ENCODE measurements around the gene BRD4.
"Not testable (repeated sequence)": the region's sequence is repeated elsewhere in the genome, so short reads cannot be mapped to it uniquely, and the experiment has no call there.

The BRD4 gene

DNA sequence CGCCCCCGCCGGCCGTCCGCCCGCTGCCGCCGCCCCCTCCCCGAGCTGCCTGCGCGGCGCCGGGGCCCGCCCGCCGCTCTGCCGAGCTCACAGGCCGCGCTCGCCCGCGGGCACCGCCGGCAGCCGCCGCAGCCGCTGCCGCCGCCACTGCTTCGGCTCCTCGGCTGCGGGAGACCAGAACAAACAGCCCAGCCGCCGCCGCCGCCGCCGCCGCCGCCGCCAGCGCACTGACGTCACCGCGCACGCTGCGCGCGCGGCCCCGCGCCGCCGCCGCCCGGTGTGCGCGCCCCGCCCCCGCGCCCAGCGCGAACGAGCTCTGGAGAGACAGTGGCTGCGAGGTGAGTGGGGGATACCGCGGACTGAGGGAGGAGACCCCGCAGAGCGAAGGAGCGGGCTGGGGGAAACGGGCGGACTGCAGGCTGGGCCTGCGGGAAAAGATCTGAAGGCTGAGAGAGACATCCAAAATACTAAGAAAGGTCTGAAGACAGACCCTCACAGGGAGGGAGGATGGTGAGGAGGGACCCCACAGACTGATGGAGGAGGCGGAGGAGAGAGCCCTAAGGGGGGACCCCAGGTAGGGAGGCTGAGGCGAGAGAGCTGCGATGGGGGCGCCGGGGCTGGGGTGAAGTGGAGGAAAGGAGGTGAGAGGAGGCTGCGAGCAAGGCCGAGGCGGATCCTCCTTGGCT, at the start of gene BRD4:
Gene BRD4, minus strand, starts transcription at position 229 of the 686 bp plus-strand sequence. CDS start 59,440 bp downstream, outside the sequence.
- DNase-seq (ENCODE audit: low read depth, low spot score) = peak; percentile 92

DNA sequence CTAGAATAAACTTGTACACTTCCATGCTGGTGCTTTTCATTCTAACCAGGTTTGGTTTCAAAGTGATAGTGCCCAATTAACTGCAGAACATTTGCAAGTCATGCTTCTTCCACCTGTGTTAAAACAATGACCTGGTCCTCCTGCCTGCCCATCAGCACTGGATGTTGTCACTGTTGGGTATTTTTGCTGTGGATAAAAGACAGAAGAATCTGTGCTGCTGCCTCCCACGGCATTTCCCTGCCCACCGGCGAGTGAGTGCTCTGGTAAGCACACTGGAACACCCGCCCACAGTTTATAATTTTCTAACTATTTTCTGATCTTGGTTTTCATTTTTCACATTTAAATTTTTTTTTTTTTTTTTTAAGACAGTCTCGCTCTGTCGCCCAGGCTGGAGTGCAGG, 49.5 kb upstream of the BRD4 start:
- no peak for DNase-seq (ENCODE audit: low read depth, low spot score)

DNA sequence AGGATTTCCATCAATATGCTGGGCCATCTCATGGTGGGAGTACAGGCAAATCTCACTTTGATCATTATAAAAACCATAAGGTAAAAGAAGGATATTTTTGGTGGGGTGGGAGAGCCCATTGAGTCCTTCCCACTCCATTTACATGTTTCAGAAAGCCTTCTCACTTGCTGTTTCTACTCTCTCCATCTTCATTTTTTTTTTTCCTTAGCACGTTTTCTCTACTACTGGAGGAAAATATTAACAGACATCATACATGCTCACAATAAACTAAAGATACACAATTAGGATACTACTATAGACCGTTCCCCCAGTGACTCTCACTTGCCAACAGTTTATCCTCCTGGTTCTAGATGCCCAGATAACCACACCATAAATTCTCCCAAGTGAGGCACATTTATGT, 49.1 kb upstream of the BRD4 start:
- no peak for DNase-seq (ENCODE audit: low read depth, low spot score)

DNA sequence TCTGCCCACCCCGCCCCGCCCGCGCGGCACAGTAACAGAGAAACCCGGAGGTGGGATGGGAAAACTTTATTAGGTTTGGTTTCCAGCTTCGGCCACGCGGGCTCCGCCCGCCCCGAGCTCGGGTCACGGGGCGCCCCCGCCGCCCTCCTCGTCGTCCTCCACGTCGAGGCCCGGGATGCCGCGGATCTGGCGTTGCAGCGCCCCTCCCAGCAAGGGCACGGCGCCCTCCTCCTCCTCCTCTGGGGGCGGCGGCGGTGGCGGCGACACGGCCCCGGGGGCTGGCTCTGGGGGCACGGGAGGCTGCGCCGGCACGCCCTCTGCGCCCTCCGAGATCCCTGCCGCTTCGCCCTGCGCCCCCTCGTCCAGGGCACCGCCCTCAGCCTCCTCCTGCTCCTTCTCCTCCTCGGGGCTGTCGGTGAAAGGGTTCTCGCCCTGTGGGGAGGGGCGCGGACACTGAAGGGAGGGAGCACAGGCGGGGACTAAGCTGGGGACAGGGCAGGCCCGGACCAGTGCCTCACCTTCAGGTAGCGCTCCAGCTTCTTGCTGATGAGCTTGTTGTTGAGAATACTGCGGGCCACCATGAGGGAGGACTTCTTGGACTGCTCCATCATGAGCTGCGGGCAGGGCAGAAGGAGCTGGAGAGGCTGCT, 47.8 kb upstream of the BRD4 start:
- peak; percentile 74 for DNase-seq (ENCODE audit: low read depth, low spot score)

DNA sequence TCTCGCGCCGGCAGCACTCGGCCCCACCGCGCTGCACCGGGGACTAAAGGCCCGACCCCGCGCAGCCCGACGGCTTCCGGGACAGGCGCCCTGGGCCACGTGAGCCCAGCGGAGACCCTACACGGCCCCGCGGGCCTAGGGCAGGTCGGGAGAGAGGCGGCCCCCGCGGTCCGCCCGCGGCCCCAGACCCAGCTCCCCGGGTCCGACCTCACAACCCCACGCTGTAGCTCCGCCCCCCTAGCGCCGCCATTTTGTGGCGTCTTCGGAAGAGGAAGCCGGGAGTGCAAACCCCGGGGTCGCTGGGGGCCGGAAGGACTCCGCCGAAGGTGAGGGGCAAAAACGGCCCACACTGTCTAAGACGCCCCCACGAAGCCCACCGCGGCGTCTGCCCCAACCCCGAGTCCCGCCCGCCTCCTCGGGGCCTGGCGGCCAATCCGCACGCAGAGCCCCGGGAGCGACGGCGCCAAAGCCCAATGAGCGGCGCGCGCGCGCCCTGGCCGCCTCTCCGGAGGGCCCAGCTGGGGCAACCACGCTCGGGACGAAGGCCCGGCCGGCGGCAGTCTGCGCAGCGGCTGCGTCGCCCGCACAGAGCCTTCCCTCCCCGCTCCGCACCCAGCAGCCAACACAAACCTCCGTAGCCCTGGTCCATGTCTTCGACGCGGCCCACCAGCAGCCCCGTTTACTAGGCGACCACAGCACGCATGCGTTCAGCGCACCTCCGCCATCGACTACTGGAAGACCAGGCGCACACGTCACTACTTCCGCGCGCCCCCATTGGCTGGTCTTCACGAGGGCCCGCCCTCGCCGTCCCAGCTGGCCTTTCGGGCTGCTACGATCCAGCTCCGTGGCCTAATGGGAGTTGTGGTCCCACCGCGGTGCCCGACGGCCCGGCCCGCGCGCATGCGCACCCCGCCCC, 47.0 kb upstream of the BRD4 start, which contains the start of gene AKAP8:
Gene AKAP8, minus strand, starts transcription at position 705 of the 916 bp plus-strand sequence. Its CDS starts 56 bp downstream, at position 649.
- DNase-seq (ENCODE audit: low read depth, low spot score) = peak; percentile 100

DNA sequence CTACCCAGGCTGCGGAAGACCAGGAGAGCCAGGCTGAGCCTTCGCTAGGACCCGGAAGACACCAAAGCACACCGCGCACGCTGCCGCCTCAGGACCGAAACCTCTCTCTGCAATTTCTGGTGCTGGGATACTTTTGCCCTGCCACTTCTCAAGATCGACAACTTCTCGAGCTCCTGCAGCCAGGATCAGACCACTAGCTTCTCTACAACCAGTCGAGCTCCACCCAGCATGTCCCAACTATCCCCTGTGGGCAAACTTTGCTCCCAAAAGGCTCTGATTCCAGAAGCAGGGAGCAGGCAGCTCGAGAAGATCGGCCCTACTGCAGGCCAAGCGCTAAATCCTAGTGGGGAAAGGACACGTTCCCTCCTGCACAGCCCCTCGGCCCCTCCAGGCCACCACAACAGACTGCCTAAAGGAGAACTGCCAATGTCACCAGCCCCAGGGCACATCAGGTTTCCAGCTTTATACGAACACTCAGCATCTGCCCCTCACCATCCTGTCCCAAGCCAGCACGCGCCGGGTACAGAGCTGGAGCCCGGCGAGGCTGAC, 46.3 kb upstream of the BRD4 start:
- DNase-seq (ENCODE audit: low read depth, low spot score) = peak; percentile 73

DNA sequence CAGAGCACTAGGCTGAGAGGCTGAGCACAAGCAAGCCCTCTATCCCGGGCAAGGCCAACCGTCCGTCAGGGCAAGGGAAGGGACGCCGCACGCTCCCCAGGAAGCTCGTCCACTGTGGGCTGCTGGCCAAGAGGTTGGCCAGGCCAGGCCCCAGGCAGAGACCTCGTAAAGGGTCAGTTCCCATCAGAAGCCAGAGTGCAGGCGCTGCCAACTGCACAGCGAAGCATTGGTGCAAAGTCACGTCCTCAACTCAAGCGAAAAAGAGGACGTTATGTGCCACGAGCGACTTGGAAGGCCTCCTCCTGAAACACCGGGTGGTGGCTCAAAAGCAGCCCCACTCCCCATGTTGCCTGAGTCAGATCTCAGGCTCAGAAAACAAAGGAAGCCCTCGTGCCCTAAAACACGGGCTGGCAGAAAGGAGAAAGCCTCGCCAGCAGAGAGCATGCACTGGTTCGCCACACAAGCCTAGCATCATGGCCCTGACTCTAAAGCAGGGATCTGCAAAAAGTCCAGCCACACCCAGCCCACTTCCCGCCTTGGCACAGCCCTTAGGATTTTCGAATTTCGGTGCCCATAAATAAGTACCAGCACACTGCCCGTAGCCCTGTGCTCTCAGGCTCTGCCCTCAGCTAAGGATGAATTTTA, 42.6 kb upstream of the BRD4 start:
- DNase-seq (ENCODE audit: low read depth, low spot score) = peak; percentile 31

DNA sequence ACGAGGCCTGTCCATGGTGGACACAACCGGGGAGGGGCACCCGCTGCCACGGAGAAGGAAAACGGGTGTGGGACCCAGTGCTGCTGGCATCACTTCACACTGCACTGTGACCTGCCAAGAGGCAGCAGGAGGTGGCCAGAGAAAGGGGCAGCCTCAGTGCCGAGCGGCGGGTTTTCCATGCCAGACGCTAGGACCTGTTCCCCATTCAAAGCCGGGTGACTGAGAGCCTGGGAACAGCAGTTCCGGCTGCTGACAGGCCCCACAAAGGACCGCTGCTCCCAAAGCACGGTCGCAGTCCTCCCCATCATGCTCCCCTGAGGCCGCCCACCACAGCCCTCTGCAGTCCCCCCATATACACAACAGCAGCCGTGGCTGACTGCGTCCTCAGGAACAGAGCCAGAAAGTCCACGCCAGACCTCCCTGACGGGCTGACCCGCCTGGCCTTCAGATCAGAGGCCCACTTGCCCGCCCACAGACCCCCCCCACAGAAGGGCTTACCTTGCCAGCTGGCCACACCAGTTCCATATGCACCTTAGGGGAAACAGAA, 41.8 kb upstream of the BRD4 start:
- DNase-seq (ENCODE audit: low read depth, low spot score) = no peak

DNA sequence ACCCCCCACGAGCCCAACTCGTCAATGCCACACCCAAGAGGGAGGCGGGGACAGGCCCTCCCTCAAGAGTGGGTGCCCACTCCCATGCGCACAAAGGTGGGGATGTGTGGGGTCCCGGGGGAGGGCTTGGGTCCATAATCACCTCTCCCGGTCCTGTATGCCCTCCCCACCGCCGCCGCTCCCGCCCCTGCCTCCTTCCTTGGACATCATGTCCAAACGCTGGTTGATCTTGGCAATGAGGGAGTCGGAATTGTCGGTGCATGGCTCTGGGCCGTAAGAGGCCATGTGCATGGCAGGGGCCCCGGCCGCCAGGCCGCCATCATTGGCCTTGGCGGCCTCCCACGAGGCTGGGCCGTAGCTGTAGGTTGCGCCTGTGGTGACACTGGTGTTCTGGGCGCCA, 41.3 kb upstream of the BRD4 start:
- no peak for DNase-seq (ENCODE audit: low read depth, low spot score)

DNA sequence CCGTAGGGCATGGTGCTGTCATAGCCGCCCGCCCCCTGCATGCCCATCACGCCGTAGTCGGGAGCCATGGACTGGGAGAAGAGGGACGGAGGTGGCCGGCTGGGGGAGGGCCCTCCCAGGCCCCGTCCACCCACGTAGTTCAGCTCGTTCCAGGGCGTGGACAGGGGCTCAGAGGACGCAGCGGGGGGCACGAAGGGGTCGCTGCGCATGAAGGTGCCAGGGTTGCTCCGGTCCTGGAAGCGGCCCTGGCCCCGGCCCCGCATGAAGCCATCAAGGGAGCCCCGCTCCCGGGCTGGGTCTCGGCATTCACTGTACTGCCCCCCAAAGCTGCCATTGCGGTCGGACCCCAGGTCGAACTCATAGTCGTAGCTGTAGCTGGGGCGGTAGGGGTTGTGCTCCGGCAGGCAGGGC, 40.6 kb upstream of the BRD4 start:
- no peak for DNase-seq (ENCODE audit: low read depth, low spot score)

DNA sequence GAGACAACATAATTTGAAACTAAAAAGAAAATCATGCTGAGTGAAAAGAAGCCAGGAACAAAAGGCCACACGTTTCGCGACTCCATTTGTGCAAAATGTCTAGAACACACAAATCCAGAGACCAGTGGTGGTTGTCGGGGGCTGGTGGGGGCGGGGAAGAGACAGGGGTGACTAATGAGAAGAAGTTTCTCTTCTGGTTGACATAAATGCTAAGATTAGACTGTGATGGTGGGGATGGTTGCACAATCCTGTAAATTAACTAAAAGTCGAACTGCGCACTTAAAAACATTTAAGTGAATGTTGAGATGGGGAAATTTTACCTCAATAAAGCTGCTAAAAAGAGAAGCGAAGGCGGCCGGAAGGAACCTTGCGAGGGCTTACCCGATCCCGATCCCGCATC, 40.1 kb upstream of the BRD4 start:
- DNase-seq (ENCODE audit: low read depth, low spot score) = no peak

DNA sequence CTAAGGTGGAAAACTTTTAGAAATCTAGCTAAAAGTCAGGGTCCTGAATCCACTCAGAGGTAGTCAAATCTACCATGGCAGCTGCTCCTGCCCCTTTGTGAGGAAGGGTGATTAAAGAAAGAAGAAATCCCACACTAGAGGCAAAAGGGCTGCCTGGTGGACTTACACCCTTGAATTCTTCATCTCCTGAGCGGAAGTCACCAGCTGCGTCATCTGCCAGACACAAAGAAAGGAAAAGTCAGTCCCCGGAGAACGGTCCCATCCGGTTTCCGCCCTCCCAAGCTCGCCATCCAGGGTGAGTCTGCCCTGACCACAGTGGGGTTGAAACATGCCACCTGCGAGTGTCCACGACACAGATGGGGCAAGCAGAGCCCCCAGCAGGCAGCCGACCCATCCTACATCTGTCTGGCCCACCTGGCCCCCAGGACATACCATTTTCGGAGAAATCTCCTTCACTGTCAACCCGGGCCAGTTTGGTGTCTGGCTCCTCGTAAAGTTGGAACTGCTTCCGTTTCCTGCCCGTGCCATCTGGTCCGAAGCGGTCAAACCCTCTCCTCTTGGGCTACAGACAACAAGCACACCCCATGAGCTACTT, 39.5 kb upstream of the BRD4 start:
- DNase-seq (ENCODE audit: low read depth, low spot score) = no peak

DNA sequence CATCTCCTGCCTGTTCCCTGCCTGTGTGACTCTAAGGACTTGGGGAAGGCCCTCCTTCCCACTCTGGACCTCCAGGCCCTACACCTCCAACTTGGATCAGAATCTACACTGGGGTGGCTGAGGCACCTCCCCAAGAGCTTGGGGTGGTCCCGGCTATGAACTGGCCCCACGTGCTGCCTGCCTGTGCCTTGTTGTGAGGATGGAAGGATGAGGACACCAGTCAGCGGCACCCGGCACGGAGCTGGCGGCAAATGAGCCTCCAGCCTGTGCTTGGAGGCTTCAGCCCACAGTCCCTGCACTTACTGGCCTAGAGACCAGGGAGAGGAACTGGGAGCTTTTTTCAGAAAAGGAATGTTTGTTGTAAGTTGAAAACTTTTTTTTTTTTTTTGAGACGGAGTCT, 38.8 kb upstream of the BRD4 start:
- DNase-seq (ENCODE audit: low read depth, low spot score) = no peak

DNA sequence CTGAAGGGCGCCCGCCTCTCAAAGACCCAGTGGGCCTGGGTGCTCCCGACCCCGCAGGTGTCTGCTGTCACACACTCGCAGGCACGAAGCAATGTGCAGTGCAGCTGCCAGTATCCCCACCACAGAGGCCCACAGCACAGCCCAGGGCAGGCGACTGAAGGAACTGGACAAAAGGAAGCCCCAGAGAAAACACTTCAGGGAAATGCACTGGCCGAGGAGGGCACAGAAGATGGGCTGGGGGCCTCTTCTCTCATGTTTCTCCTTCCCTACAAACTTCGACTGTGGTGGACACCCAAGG, 37.2 kb upstream of the BRD4 start:
- no peak for DNase-seq (ENCODE audit: low read depth, low spot score)

DNA sequence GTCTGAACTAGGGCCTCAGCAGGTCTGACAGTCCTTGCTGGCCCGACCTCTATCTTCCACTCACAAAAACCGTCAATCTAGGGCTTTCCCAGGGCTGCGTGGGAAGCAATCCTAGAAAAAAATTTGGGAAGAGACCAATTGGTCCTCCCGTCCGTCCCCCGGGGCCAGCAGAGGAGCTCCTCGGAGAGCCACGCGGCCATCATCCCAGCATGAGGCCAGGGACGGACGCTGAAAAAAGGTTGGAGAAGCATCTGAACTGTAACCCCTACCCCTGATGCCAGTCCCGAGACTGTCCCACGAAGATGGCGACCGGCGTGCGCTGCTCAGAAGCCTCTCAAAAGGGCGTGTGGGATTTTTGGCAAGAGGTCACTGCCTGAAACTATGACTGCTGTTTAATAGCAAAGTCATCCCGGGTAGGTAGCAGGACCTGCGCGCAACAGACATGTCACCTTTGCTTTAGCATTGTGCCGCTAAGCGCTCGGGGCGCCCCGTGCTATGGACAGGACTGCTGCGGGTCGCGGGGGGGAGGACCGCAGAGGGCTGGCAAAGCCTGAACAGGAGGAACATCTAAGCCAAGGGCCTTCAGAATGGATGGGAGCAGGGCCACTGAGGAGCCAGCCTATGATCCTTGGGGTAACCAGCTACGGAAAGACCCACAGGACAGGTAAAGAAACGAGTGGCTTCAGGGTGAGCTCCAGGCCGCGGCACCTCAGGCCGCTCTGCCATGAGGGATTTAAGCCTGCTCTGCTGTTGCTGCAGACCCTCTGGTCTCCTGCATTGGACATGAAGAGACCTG, 36.7 kb upstream of the BRD4 start:
- DNase-seq (ENCODE audit: low read depth, low spot score) = no peak

DNA sequence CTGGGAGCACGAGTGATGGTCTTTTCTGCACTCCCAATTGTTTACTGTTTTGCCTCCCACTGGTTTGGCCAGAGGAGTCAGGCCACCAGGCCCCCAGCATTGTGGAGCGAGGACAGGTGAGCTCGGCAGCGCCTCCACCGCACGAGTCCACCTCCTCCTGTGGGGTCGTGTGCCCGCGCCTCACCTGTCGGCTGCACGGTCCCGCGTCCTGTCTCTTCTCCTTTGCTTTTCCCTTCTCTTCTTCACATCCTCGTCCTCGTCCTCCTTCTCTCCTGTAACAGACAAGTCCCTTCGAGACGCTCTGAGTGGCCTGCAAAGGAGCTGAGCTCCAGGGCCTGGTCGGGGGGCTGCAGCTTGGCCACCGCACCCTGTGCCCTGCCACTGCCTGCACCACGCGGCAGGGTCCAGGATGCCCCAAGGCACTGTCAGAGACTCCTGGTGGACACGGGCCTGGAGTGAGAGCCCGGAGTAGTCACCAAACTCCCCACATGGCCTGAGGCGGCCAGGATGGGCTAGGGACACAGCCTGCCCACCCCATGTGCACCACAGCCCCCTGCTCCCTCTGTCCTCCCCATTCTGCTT, 35.8 kb upstream of the BRD4 start:
- DNase-seq (ENCODE audit: low read depth, low spot score) = no peak

DNA sequence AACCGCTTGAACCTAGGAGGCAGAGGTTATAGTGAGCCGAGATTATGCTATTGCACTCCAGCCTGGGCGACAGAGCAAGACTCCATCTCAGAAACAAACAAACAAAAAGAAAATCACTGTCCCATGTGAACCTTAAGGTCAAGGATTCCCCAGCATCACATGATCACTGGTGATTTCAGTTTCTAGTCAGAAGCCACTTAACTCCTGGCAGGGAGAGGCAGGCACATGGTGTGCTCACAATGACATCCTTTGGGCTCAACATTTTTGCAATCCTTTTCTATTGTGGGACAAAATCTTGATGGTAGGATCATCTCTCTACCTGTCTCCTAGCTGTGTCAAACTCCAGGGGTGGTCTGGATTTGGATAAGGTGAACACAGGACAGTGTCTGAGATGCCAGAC, 35.1 kb upstream of the BRD4 start:
- DNase-seq (ENCODE audit: low read depth, low spot score) = no peak

DNA sequence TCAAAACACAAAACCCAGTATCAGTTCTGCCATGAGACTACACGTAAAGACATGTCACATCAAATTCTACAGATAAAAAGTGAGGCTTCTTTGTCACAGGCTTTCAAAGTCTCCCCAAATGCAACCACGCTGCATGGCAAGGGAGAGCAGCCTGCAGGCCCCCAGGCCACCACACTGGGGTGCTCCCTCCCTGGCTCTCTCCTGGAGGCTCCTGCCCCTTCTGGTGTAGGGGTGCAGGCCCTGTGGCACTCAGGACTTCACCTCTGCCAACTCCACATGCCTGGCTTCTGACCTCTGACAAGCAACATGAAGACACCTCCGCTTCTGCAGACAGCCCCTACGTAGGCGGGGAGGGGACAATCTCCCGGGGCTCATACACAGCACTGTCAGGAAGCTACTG, 32.9 kb upstream of the BRD4 start:
- no peak for DNase-seq (ENCODE audit: low read depth, low spot score)

DNA sequence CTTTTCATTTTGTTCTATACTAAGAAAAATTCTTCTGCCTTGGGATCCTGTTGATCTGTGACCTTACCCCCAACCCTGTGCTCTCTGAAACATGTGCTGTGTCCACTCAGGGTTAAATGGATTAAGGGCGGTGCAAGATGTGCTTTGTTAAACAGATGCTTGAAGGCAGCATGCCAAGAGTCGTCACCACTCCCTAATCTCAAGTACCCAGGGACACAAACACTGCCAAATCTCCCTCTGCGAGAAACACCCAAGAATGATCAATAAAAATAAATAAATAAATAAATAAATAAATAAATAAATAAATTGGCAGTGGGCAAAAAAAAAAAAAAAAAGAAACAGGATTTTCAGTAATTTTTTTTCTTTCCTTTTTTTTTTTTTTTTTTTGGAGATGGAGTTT, 31.5 kb upstream of the BRD4 start:
- DNase-seq (ENCODE audit: low read depth, low spot score) = not testable (repeated sequence)

DNA sequence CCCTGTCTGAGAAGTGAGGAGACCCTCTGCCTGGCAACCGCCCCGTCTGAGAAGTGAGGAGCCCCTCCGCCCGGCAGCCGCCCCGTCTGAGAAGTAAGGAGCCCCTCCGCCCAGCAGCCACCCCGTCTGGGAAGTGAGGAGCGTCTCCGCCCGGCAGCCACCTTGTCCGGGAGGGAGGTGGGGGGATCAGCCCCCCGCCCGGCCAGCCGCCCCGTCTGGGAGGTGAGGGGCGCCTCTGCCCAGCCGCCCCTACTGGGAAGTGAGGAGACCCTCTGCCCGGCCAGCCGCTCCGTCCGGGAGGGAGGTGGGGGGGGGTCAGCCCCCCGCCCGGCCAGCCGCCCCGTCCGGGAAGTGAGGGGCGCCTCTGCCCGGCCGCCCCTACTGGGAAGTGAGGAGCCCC, 30.7 kb upstream of the BRD4 start:
- DNase-seq (ENCODE audit: low read depth, low spot score) = not testable (repeated sequence)

Data from astrocyte of the hippocampus (primary cell).